Measurements from ENCODE around the gene CCDC91.

DNA sequence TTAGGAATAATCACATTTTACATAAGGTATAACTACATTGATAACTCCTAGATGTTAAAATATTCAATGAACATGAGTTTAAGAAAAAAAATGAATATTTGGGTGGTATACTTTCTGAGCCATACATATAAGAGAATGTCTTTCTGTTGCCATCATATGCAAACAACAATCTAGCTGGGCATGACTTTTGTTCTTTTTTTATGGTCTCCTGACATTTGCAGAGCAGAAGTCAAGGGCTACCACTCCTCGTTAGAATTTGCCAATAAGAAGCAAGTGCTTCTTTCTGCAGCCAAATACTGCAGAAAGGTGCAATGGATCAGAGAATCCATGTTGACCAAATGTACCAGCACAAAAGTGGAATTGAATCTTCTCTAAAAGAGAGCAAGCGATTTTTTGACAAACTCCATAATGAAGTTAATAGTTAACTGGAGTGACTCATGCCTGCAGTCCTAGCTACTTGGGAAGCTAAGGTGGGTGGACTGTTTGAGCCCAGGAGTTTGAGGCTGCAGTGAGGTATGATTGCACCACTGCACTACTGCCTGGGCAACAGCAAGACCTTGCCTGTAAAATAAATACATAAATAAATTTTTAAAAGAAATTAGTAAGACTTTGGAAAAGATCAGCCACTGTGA, 25.5 kb upstream of the CCDC91 start:
- TF ChIP-seq, protein P1, sequence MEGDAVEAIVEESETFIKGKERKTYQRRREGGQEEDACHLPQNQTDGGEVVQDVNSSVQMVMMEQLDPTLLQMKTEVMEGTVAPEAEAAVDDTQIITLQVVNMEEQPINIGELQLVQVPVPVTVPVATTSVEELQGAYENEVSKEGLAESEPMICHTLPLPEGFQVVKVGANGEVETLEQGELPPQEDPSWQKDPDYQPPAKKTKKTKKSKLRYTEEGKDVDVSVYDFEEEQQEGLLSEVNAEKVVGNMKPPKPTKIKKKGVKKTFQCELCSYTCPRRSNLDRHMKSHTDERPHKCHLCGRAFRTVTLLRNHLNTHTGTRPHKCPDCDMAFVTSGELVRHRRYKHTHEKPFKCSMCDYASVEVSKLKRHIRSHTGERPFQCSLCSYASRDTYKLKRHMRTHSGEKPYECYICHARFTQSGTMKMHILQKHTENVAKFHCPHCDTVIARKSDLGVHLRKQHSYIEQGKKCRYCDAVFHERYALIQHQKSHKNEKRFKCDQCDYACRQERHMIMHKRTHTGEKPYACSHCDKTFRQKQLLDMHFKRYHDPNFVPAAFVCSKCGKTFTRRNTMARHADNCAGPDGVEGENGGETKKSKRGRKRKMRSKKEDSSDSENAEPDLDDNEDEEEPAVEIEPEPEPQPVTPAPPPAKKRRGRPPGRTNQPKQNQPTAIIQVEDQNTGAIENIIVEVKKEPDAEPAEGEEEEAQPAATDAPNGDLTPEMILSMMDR (IDR thresholded peaks at IDR 0.05), result no peak
- TF ChIP-seq POLR2A (IDR thresholded peaks at IDR 0.05), result no peak
